IMR-90 (cell line): ENCODE results near the gene B4GALNT2.

Experiments used
- MAFK ChIP-seq: IDR thresholded peaks from 2 replicates; pipeline ENCODE4 v1.6.1; 2012; ENCODE audit warnings: low read depth, low read length, improper control_type of control experiment
- POLR2A ChIP-seq: IDR thresholded peaks from 2 replicates; pipeline ENCODE4 v1.6.1; 2012; ENCODE audit warnings: mild to moderate bottlenecking, low read depth, low read length
- RFX5 ChIP-seq: IDR thresholded peaks from 2 replicates; pipeline ENCODE4 v1.8.0; 2012; ENCODE audit warnings: low read depth, mild to moderate bottlenecking, low read length, moderate library complexity
- SMC3 ChIP-seq: fragments of 150-350 bp; IDR thresholded peaks from 2 replicates; pipeline ENCODE4 v1.6.1; 2016; ENCODE audit warnings: low read depth, mild to moderate bottlenecking, antibody characterized with exemption, low read length, moderate library complexity
- TF ChIP-seq, protein P1 (sequence below): conservative IDR thresholded peaks from 2 replicates; pipeline ENCODE4 v1.5.1; 2012; ENCODE audit warnings: mild to moderate bottlenecking, low read depth, low read length, improper control_type of control experiment
- TF ChIP-seq, protein P2 (sequence below): fragments of 150-350 bp; IDR thresholded peaks from 2 replicates; pipeline ENCODE4 v1.6.1; 2017; ENCODE audit warnings: mild to moderate bottlenecking, antibody characterized with exemption, low read length, low read depth

DNA sequence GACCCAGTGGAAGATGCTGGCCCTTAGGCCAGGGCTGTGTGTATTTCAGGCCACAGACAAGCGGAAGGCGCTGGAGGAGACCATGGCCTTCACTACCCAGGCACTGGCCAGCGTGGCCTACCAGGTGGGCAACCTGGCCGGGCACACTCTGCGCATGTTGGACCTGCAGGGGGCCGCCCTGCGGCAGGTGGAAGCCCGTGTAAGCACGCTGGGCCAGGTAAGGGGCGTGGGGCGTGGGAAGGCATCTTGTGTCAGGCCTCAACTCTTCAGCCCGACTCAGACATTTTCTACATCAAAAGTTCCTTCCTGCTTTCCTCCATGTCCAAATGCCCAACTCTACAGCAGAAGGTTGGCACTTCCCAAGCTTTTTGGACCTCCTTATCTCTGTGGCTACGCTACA is 83.9 kb downstream of the B4GALNT2 start:
- TF ChIP-seq, protein P1, sequence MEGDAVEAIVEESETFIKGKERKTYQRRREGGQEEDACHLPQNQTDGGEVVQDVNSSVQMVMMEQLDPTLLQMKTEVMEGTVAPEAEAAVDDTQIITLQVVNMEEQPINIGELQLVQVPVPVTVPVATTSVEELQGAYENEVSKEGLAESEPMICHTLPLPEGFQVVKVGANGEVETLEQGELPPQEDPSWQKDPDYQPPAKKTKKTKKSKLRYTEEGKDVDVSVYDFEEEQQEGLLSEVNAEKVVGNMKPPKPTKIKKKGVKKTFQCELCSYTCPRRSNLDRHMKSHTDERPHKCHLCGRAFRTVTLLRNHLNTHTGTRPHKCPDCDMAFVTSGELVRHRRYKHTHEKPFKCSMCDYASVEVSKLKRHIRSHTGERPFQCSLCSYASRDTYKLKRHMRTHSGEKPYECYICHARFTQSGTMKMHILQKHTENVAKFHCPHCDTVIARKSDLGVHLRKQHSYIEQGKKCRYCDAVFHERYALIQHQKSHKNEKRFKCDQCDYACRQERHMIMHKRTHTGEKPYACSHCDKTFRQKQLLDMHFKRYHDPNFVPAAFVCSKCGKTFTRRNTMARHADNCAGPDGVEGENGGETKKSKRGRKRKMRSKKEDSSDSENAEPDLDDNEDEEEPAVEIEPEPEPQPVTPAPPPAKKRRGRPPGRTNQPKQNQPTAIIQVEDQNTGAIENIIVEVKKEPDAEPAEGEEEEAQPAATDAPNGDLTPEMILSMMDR: no peak
- TF ChIP-seq MAFK: no peak
- TF ChIP-seq POLR2A: no peak
- no peak for TF ChIP-seq SMC3
- TF ChIP-seq RFX5: no peak
- TF ChIP-seq, protein P2, sequence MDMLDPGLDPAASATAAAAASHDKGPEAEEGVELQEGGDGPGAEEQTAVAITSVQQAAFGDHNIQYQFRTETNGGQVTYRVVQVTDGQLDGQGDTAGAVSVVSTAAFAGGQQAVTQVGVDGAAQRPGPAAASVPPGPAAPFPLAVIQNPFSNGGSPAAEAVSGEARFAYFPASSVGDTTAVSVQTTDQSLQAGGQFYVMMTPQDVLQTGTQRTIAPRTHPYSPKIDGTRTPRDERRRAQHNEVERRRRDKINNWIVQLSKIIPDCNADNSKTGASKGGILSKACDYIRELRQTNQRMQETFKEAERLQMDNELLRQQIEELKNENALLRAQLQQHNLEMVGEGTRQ: no peak
